GM12801 (cell line): ENCODE data around the gene MMGT1.

ENCODE experiments used
- TF ChIP-seq, protein P1 (sequence below): IDR thresholded peaks from one replicate; pipeline ENCODE4 v1.5.1; 2011; ENCODE audit warnings: control low read depth; ENCODE audit not compliant: insufficient read length; ENCODE audit errors: extremely low read depth

The MMGT1 gene

DNA sequence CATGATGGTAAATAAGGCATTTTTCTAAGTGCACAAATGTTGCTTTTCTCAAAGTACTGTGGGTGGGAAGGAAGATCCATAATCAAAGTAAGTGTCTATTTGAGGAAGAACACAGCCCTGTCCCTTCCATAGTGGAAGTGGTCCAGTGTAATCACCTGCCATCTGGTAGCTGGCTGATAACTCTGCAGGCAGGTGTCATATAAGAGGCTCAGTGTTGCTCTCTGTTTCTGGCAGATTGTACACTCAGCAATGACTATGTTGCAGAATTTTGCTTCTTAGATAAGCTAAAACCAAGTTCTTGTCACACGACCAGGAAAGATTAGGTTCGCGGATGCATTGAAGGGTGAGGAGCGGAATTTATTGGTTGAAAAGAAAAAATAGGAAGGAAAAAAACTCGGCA lies 59.4 kb downstream of the MMGT1 start:
- TF ChIP-seq, protein P1, sequence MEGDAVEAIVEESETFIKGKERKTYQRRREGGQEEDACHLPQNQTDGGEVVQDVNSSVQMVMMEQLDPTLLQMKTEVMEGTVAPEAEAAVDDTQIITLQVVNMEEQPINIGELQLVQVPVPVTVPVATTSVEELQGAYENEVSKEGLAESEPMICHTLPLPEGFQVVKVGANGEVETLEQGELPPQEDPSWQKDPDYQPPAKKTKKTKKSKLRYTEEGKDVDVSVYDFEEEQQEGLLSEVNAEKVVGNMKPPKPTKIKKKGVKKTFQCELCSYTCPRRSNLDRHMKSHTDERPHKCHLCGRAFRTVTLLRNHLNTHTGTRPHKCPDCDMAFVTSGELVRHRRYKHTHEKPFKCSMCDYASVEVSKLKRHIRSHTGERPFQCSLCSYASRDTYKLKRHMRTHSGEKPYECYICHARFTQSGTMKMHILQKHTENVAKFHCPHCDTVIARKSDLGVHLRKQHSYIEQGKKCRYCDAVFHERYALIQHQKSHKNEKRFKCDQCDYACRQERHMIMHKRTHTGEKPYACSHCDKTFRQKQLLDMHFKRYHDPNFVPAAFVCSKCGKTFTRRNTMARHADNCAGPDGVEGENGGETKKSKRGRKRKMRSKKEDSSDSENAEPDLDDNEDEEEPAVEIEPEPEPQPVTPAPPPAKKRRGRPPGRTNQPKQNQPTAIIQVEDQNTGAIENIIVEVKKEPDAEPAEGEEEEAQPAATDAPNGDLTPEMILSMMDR, result no peak
